SU-DHL-6 (cell line): Measurements from ENCODE around the gene OSBPL7.

Experiments used
- EZH2phosphoT487 ChIP-seq: fragments of 200-600 bp; sonication (generic), shearing (Covaris generic); conservative IDR thresholded peaks from 2 replicates; pipeline ENCODE4 v1.6.1; 2018; ENCODE audit warnings: mild to moderate bottlenecking, antibody characterized with exemption, low read length, moderate library complexity, mixed read lengths
- TF ChIP-seq, protein P1 (sequence below): fragments of 200-600 bp; sonication (generic); IDR thresholded peaks from one replicate; pipeline ENCODE4 v1.5.1; 2017; ENCODE audit warnings: antibody characterized with exemption, mild to moderate bottlenecking, low read length, moderate library complexity; ENCODE audit not compliant: insufficient read depth, poor library complexity, severe bottlenecking

DNA sequence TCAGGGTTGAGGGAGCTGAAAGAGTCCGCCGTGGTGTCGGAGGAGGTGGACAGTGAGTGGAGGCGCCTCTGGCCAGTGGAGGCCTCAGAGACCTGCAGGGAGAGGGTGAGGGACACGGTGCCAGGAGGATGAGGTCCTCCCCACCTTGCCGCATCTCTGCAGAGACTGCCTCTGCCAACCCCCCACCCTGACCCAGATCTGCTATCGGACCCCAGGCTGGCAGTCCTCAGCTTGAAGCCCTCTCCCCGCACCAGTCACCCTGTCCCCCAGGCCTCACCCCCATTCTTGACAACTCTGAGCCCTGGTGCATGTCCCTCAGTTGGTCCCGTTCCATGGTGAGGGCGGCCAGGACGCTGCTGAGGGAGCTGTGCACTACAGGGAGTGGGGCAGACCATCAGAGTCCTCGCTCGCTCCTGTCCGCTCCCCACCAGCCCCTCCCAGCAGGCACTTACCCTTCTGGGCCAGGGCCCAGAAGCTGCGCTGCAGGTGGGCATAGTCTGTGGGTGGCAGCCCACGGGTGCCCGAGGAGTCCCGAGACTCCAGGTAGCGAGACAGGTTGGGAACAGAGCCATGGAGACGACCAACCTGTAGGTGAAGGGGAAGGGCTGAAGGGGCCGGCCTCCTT lies 5.4 kb downstream of the OSBPL7 start:
- TF ChIP-seq, protein P1, sequence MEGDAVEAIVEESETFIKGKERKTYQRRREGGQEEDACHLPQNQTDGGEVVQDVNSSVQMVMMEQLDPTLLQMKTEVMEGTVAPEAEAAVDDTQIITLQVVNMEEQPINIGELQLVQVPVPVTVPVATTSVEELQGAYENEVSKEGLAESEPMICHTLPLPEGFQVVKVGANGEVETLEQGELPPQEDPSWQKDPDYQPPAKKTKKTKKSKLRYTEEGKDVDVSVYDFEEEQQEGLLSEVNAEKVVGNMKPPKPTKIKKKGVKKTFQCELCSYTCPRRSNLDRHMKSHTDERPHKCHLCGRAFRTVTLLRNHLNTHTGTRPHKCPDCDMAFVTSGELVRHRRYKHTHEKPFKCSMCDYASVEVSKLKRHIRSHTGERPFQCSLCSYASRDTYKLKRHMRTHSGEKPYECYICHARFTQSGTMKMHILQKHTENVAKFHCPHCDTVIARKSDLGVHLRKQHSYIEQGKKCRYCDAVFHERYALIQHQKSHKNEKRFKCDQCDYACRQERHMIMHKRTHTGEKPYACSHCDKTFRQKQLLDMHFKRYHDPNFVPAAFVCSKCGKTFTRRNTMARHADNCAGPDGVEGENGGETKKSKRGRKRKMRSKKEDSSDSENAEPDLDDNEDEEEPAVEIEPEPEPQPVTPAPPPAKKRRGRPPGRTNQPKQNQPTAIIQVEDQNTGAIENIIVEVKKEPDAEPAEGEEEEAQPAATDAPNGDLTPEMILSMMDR: no peak
- no peak for TF ChIP-seq EZH2phosphoT487
